Tibial nerve (tissue), 4 donors: ENCODE results near the gene PRRG4.

Source experiments
- EP300 ChIP-seq, 2 donors: sonication (generic); formaldehyde crosslinking; IDR thresholded peaks; one replicate each; pipeline ENCODE4 v1.6.1; 2017; ENCODE audit warnings: antibody characterized with exemption in 2 of 2, mild to moderate bottlenecking in 1 of 2
- POLR2A ChIP-seq, 2 donors: fragments of 450-650 bp; IDR thresholded peaks; one replicate each; pipeline ENCODE4 v1.6.1; 2017; ENCODE audit warnings: antibody characterized with exemption in 2 of 2, mild to moderate bottlenecking in 2 of 2, moderate library complexity in 2 of 2
- TF ChIP-seq, protein P1 (sequence below), 5 experiments: fragments of 200-600 bp in 3 of 5; fragments of 450-650 bp in 2 of 5; sonication (generic) in 3 of 5; IDR thresholded peaks; one replicate each; pipeline ENCODE4 v1.5.1; 2016 to 2019; ENCODE audit warnings: antibody characterized with exemption in 5 of 5, mild to moderate bottlenecking in 3 of 5, moderate library complexity in 2 of 5

DNA sequence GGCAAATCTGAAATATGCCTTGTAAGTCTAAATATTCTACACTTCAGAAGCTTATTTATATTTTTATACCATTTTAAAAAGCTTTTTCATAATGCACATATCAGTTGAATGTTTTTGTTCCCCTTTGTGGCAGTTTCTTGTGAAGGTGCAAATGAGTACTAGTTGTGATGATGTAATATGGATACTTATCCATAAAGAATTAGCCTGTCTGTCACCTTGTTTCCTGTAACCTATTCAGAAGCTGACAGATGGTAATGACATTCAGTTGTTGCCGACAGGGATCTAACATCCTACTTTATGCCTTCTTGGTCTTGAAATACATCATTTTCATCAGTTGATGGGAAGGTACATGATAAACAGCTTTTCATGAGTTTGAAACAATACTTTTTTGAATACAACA, 65.7 kb downstream of the PRRG4 start:
- TF ChIP-seq, protein P1, sequence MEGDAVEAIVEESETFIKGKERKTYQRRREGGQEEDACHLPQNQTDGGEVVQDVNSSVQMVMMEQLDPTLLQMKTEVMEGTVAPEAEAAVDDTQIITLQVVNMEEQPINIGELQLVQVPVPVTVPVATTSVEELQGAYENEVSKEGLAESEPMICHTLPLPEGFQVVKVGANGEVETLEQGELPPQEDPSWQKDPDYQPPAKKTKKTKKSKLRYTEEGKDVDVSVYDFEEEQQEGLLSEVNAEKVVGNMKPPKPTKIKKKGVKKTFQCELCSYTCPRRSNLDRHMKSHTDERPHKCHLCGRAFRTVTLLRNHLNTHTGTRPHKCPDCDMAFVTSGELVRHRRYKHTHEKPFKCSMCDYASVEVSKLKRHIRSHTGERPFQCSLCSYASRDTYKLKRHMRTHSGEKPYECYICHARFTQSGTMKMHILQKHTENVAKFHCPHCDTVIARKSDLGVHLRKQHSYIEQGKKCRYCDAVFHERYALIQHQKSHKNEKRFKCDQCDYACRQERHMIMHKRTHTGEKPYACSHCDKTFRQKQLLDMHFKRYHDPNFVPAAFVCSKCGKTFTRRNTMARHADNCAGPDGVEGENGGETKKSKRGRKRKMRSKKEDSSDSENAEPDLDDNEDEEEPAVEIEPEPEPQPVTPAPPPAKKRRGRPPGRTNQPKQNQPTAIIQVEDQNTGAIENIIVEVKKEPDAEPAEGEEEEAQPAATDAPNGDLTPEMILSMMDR (IDR thresholded peaks at IDR 0.05) = no peak
- TF ChIP-seq POLR2A (IDR thresholded peaks at IDR 0.05) (no peak), EP300 (IDR thresholded peaks at IDR 0.05) (no peak)
